ENCODE measurements around the gene ZNF175.

The ZNF175 gene

GRCh38 chr19:51621178-51621577, 50.1 kb downstream of the ZNF175 start:
- Histone ChIP-seq H2AFZ (ENCODE audit: low read length) (no peak overlapping the region), H3K4me2 (ENCODE audit: low read depth, low read length, poor library complexity, severe bottlenecking) (no peak overlapping the region), H3K36me3 (ENCODE audit: insufficient read depth, low read length) (no peaks in the 10 kb centered on the region), H3F3A (ENCODE audit: low read depth) (no peaks in the 10 kb centered on the region), H3K27me3 (ENCODE audit: insufficient read depth, low read length, poor library complexity, severe bottlenecking) (no peaks in the 10 kb centered on the region), H3K9ac (ENCODE audit: low read depth, low read length, poor library complexity, severe bottlenecking) (no peak overlapping the region), H3K9me3 (ENCODE audit: insufficient read depth, low read depth, low read length) (no peaks in the 10 kb centered on the region), H3K9me2 (replicated peaks; ENCODE audit: low read depth, low read length) (no peaks in the 10 kb centered on the region), H3K4me3 (ENCODE audit: low read length, poor library complexity, severe bottlenecking) (no peak overlapping the region), H4K20me1 (ENCODE audit: insufficient read depth, low read length, poor library complexity, severe bottlenecking) (no peaks in the 10 kb centered on the region), H3K79me2 (ENCODE audit: insufficient read depth, low read length) (no peaks in the 10 kb centered on the region), H3K4me1 (ENCODE audit: insufficient read depth, low read length, poor library complexity, severe bottlenecking) (peaks cover 3% of the 10 kb centered on the region)
- no peak for TF ChIP-seq EZH2phosphoT487 (IDR thresholded peaks at IDR 0.05; ENCODE audit: borderline replicate concordance)
- TF ChIP-seq CTCF (conservative IDR thresholded peaks at IDR 0.05; ENCODE audit: low read length), result no peak

GRCh38 chr19:51626675-51627074, 55.6 kb downstream of the ZNF175 start:
- no peaks in the 10 kb centered on the region for H3K27me3 ChIP-seq (ENCODE audit: insufficient read depth, low read length, poor library complexity, severe bottlenecking)

GRCh38 chr19:51627491-51628138, 56.5 kb downstream of the ZNF175 start:
- H3F3A ChIP-seq (ENCODE audit: low read depth), result no peaks in the 10 kb centered on the region
- H3K79me2 ChIP-seq (ENCODE audit: insufficient read depth, low read length), result no peaks in the 10 kb centered on the region
- H3K4me2 ChIP-seq (ENCODE audit: low read depth, low read length, poor library complexity, severe bottlenecking), result no peak overlapping the region
- no peak for TF ChIP-seq EZH2phosphoT487 (IDR thresholded peaks at IDR 0.05; ENCODE audit: borderline replicate concordance)
- no peak for TF ChIP-seq CTCF (conservative IDR thresholded peaks at IDR 0.05; ENCODE audit: low read length)
- H2AFZ ChIP-seq (ENCODE audit: low read length), result no peak overlapping the region
- H3K9me2 ChIP-seq (replicated peaks; ENCODE audit: low read depth, low read length), result no peaks in the 10 kb centered on the region
- no peaks in the 10 kb centered on the region for H3K27me3 ChIP-seq (ENCODE audit: insufficient read depth, low read length, poor library complexity, severe bottlenecking)
- no peak overlapping the region for H3K9ac ChIP-seq (ENCODE audit: low read depth, low read length, poor library complexity, severe bottlenecking)
- no peaks in the 10 kb centered on the region for H3K36me3 ChIP-seq (ENCODE audit: insufficient read depth, low read length)
- no peak overlapping the region for H3K4me3 ChIP-seq (ENCODE audit: low read length, poor library complexity, severe bottlenecking)
- no peaks in the 10 kb centered on the region for H3K4me1 ChIP-seq (ENCODE audit: insufficient read depth, low read length, poor library complexity, severe bottlenecking)
- no peaks in the 10 kb centered on the region for H3K9me3 ChIP-seq (ENCODE audit: insufficient read depth, low read depth, low read length)
- H4K20me1 ChIP-seq (ENCODE audit: insufficient read depth, low read length, poor library complexity, severe bottlenecking), result no peaks in the 10 kb centered on the region

More at GRCh38 chr19:51626675-51627074, 55.6 kb downstream of the ZNF175 start:
- no peaks in the 10 kb centered on the region for H4K20me1 ChIP-seq (ENCODE audit: insufficient read depth, low read length, poor library complexity, severe bottlenecking)
- no peak overlapping the region for H2AFZ ChIP-seq (ENCODE audit: low read length)
- no peaks in the 10 kb centered on the region for H3K36me3 ChIP-seq (ENCODE audit: insufficient read depth, low read length)
- TF ChIP-seq CTCF (conservative IDR thresholded peaks at IDR 0.05; ENCODE audit: low read length) (no peak), EZH2phosphoT487 (IDR thresholded peaks at IDR 0.05; ENCODE audit: borderline replicate concordance) (no peak)
- no peaks in the 10 kb centered on the region for H3K79me2 ChIP-seq (ENCODE audit: insufficient read depth, low read length)
- no peak overlapping the region for H3K4me2 ChIP-seq (ENCODE audit: low read depth, low read length, poor library complexity, severe bottlenecking)
- no peaks in the 10 kb centered on the region for H3F3A ChIP-seq (ENCODE audit: low read depth)
- no peaks in the 10 kb centered on the region for H3K9me3 ChIP-seq (ENCODE audit: insufficient read depth, low read depth, low read length)
- no peak overlapping the region for H3K9ac ChIP-seq (ENCODE audit: low read depth, low read length, poor library complexity, severe bottlenecking)
- H3K9me2 ChIP-seq (replicated peaks; ENCODE audit: low read depth, low read length), result no peaks in the 10 kb centered on the region
- no peaks in the 10 kb centered on the region for H3K4me1 ChIP-seq (ENCODE audit: insufficient read depth, low read length, poor library complexity, severe bottlenecking)
- H3K4me3 ChIP-seq (ENCODE audit: low read length, poor library complexity, severe bottlenecking), result no peak overlapping the region

All from Loucy (cell line).